Activated naive CD4-positive, alpha-beta T cell treated with anti-CD3 and anti-CD28 coated beads for 36 hours (primary cell): ENCODE data around the gene CYSLTR1. TPM values are rescaled to one million over a fixed set of nuclear protein-coding genes. Genes with fewer than 3 reads are reported as not detected.

ENCODE experiments used
- total RNA-seq, 2 experiments: library from RNA; stranded (reverse); gene quantifications; one replicate each; pipeline ENCODE4 v1.2.3, GENCODE V29; 2021

The CYSLTR1 gene
- total RNA-seq, 2 experiments from 2014 or later: 2.1 to 2.2 TPM

Other genes with a start within 250 kb of the CYSLTR1 start
- gene PGK1, start 223.4 kb downstream of the CYSLTR1 start, total RNA-seq: 100 to 1,000 TPM; 744 to 766 TPM
- gene TAF9B, start 188.0 kb downstream of the CYSLTR1 start, total RNA-seq: 10 to 100 TPM; 25.9 to 27.2 TPM